ENCODE data around the gene PXMP2.
A peak's percentile ranks its signal among the peaks of the same experiment; 100 is the strongest.

PXMP2 gene

GRCh38 chr12:132698341-132698740 is 11.0 kb downstream of the PXMP2 start:
- no peak for DNase-seq

- DNase-seq = no peak
These were observed 12.9 kb downstream of the PXMP2 start for GRCh38 chr12:132700212-132700822.

GRCh38 chr12:132702640-132703039 is 15.3 kb downstream of the PXMP2 start:
- no peak for DNase-seq

- DNase-seq = no peak
These were observed 16.3 kb downstream of the PXMP2 start for GRCh38 chr12:132703641-132704040.

GRCh38 chr12:132707241-132707640 is 19.9 kb downstream of the PXMP2 start:
- DNase-seq = no peak

GRCh38 chr12:132708150-132708549 is 20.8 kb downstream of the PXMP2 start:
- no peak for DNase-seq

GRCh38 chr12:132710043-132710404 is 22.6 kb downstream of the PXMP2 start:
- DNase-seq = no peak

- peak; percentile 92 for DNase-seq
These were observed 23.2 kb downstream of the PXMP2 start, which contains the start of gene PGAM5 for GRCh38 chr12:132710405-132711079. TSS of gene PGAM5 (plus strand) at chr12:132710842. CDS start at chr12:132710877, 35 bp downstream.

GRCh38 chr12:132711080-132711843 is 23.9 kb downstream of the PXMP2 start:
- peak; percentile 76 for DNase-seq

- no peak for DNase-seq
These were observed 25.7 kb downstream of the PXMP2 start for GRCh38 chr12:132713123-132713522.

GRCh38 chr12:132715874-132716273 is 28.5 kb downstream of the PXMP2 start:
- DNase-seq = no peak

GRCh38 chr12:132716356-132716755 is 29.0 kb downstream of the PXMP2 start:
- no peak for DNase-seq

- no peak for DNase-seq
These were observed 29.6 kb downstream of the PXMP2 start for GRCh38 chr12:132717011-132717410.

- DNase-seq = no peak
These were observed 30.4 kb downstream of the PXMP2 start for GRCh38 chr12:132717531-132718387.

GRCh38 chr12:132718644-132719043 is 31.3 kb downstream of the PXMP2 start:
- DNase-seq = no peak

GRCh38 chr12:132719141-132719953 is 32.0 kb downstream of the PXMP2 start:
- no peak for DNase-seq

- DNase-seq = no peak
These were observed 32.6 kb downstream of the PXMP2 start for GRCh38 chr12:132719954-132720324.

- no peak for DNase-seq
These were observed 33.4 kb downstream of the PXMP2 start for GRCh38 chr12:132720606-132721345.

- DNase-seq = no peak
These were observed 35.8 kb downstream of the PXMP2 start for GRCh38 chr12:132723015-132723763.

- DNase-seq = no peak
These were observed 36.4 kb downstream of the PXMP2 start for GRCh38 chr12:132723764-132724140.
